Measurements from ENCODE around the gene SLTM.
A peak's percentile ranks its signal among the peaks of the same experiment; 100 is the strongest.
"Not testable (repeated sequence)": the region's sequence is repeated elsewhere in the genome, so short reads cannot be mapped to it uniquely, and the experiment has no call there.

The SLTM gene

GRCh38 chr15:58867926-58868325 is 65.6 kb downstream of the SLTM start:
- no peak overlapping the region for H3K27ac Mint-ChIP-seq

GRCh38 chr15:58865425-58865880 is 68.0 kb downstream of the SLTM start:
- peaks cover 15% of the 10 kb centered on the region for H3K27me3 Mint-ChIP-seq
- peak; percentile 20 for ATAC-seq
- no peak overlapping the region for H3K27ac Mint-ChIP-seq
- peak overlapping the region in 1 of 2 donors; percentile 66 for H3K4me3 Mint-ChIP-seq
- peaks cover 23% of the 10 kb centered on the region for H3K4me1 Mint-ChIP-seq
- no peaks in the 10 kb centered on the region for H3K9me3 Mint-ChIP-seq
- DNase-seq = no peak

More at GRCh38 chr15:58867926-58868325, 65.6 kb downstream of the SLTM start:
- Mint-ChIP-seq H3K4me1 (peaks cover 12% of the 10 kb centered on the region), H3K4me3 (no peak overlapping the region), H3K9me3 (no peaks in the 10 kb centered on the region), H3K27me3 (peaks cover 15% of the 10 kb centered on the region)
- ATAC-seq (no peak), DNase-seq (no peak)

- ATAC-seq (peak; percentile 64), DNase-seq (peak in 1 of 2 donors; percentile 9)
- H3K27me3 Mint-ChIP-seq = peaks cover 15% of the 10 kb centered on the region
- H3K9me3 Mint-ChIP-seq = no peaks in the 10 kb centered on the region
- H3K4me3 Mint-ChIP-seq = peak overlapping the region in 1 of 2 donors; percentile 66
- H3K4me1 Mint-ChIP-seq = peaks cover 23% of the 10 kb centered on the region
- no peak overlapping the region for H3K27ac Mint-ChIP-seq
These were observed 68.7 kb downstream of the SLTM start for GRCh38 chr15:58864602-58865424.

DNA sequence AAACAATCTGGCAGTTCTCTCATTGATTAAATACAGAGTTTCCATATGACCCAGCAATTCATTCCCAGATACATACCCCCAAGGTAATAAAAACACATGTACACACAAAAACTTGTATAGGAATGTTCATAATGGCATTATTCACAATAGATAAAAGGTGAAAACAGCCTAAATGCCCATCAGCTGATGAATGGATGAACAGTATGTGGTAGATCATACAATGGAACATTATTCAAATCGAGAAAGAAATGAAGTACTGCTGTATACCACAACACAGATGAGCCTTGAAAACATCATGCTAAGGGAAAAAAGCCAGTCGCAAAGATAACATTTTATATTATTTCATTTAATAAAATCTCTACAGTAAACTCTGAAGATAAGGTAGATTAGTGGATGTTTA is 71.2 kb downstream of the SLTM start:
- Mint-ChIP-seq H3K4me3 (no peak overlapping the region), H3K27ac (no peak overlapping the region)

GRCh38 chr15:58856621-58857020 is 76.9 kb downstream of the SLTM start:
- not testable (repeated sequence) for H3K9me3 Mint-ChIP-seq, ATAC-seq, DNase-seq, H3K27me3 Mint-ChIP-seq, H3K27ac Mint-ChIP-seq, H3K4me1 Mint-ChIP-seq, H3K4me3 Mint-ChIP-seq

More for the DNA sequence above, 71.2 kb downstream of the SLTM start:
- peaks cover 15% of the 10 kb centered on the region for H3K27me3 Mint-ChIP-seq
- peaks cover 23% of the 10 kb centered on the region for H3K4me1 Mint-ChIP-seq
- no peak for ATAC-seq
- no peak for DNase-seq
- no peaks in the 10 kb centered on the region for H3K9me3 Mint-ChIP-seq

GRCh38 chr15:58856086-58856485 is 77.4 kb downstream of the SLTM start:
- DNase-seq (no peak), ATAC-seq (no peak)
- no peak overlapping the region for H3K4me3 Mint-ChIP-seq
- no peak overlapping the region for H3K27ac Mint-ChIP-seq
- no peaks in the 10 kb centered on the region for H3K4me1 Mint-ChIP-seq
- H3K27me3 Mint-ChIP-seq = no peaks in the 10 kb centered on the region
- no peaks in the 10 kb centered on the region for H3K9me3 Mint-ChIP-seq

DNA sequence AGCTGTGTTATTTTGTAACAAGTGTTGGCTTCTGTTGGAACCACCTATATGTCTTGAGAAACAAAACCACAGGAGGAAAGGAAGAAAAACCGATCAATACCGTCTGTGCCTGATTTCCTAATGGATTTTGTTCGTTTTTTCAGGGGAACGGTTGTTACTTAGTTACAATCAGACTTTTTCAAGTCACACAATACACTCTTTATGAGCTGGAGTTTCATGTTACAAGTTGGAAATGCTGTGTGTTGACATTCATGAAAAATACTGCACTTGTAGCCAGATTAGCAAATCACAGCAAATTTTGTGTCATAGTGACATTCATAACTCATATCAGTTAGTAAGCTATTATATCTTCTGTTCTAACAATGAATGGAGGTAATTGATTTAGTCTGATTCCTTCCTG is 78.9 kb downstream of the SLTM start:
- no peaks in the 10 kb centered on the region for H3K27me3 Mint-ChIP-seq
- ATAC-seq = no peak
- no peaks in the 10 kb centered on the region for H3K9me3 Mint-ChIP-seq
- H3K27ac Mint-ChIP-seq = no peak overlapping the region
- no peak for DNase-seq
- no peaks in the 10 kb centered on the region for H3K4me1 Mint-ChIP-seq
- no peak overlapping the region for H3K4me3 Mint-ChIP-seq

DNA sequence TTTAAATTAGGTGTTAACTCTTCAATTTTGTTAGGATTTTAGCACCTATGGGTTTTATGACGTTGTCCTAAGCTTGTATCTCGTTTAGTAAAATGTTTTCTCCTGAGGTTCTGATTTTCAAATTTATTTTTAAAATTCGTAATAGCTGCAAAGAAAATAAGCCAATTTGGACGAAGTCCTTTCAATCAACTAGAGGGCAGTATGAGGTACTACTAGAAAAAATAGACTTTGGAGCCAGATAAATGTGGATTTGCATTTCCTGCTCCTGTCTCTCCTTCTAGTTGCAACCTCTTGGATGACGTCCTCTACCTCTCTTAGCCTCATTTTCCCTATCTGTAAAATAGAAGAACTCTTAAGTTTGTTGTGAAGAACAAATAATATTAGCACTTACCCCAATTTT is 81.1 kb downstream of the SLTM start:
- Mint-ChIP-seq H3K27me3 (no peaks in the 10 kb centered on the region), H3K9me3 (no peaks in the 10 kb centered on the region), H3K4me1 (no peaks in the 10 kb centered on the region), H3K27ac (no peak overlapping the region), H3K4me3 (no peak overlapping the region)
- DNase-seq (no peak), ATAC-seq (no peak)

GRCh38 chr15:58851205-58851604 is 82.3 kb downstream of the SLTM start:
- not testable (repeated sequence) for H3K4me1 Mint-ChIP-seq, H3K27me3 Mint-ChIP-seq, H3K9me3 Mint-ChIP-seq, DNase-seq, H3K27ac Mint-ChIP-seq, ATAC-seq, H3K4me3 Mint-ChIP-seq

DNA sequence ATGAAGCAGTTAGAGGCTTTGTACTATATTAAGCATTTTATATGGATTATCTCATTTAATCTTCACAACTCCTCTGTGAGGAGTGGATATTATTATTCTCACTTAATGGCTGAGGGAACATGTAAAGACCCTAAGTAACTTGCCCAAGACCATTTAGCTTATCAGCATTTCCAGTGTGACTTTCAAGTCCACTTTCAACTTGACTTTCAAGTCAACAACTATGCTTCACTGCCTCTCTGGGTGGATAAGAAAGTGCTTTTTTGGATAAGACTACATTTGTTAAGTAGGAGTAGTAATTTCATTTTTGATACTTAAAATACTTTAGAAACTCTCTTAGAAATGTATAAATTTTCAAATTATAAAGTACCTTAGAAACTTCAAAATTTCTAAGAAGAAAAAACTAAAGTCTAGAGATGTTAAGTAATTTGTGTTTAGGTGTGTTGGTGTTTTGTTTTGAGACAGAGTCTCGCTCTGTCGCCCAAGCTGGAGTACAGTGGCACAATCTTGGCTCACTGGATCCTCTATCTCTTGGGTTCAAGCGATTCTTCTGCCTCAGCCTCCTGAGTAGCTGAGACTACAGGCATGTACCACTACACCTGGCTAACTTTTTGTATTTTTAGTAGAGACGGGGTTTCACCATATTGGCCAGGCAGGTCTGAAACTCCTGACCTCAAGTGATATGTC is 90.6 kb downstream of the SLTM start:
- Mint-ChIP-seq H3K27me3 (no peaks in the 10 kb centered on the region), H3K4me1 (no peaks in the 10 kb centered on the region), H3K9me3 (no peaks in the 10 kb centered on the region), H3K27ac (no peak overlapping the region), H3K4me3 (no peak overlapping the region)
- ATAC-seq = no peak
- DNase-seq = no peak

GRCh38 chr15:58840048-58840447 is 93.4 kb downstream of the SLTM start:
- Mint-ChIP-seq H3K27ac (no peak overlapping the region), H3K9me3 (no peaks in the 10 kb centered on the region), H3K4me1 (no peaks in the 10 kb centered on the region), H3K4me3 (no peak overlapping the region), H3K27me3 (no peaks in the 10 kb centered on the region)
- DNase-seq (no peak), ATAC-seq (no peak)

DNA sequence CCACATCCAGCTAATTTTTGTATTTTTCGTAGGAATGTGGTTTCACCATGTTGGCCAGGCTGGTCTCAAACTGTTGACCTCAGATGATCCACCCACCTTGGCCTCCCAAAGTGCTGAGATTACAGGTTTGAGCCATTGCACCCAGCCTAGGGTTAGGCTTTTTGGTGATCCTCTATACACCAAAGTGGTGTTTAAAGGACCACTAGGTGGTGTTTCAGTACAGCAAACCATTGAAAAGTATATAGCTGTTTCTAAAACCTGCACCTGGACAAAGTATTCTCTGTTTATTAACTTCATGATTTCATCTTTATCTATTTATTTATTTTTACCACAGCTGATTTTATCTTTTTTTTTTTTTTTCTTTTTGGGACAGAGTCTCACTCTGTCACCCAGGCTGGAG is 94.0 kb downstream of the SLTM start:
- Mint-ChIP-seq H3K4me3 (no peak overlapping the region), H3K27me3 (no peaks in the 10 kb centered on the region), H3K4me1 (no peaks in the 10 kb centered on the region), H3K27ac (no peak overlapping the region), H3K9me3 (no peaks in the 10 kb centered on the region)
- DNase-seq (no peak), ATAC-seq (no peak)

DNA sequence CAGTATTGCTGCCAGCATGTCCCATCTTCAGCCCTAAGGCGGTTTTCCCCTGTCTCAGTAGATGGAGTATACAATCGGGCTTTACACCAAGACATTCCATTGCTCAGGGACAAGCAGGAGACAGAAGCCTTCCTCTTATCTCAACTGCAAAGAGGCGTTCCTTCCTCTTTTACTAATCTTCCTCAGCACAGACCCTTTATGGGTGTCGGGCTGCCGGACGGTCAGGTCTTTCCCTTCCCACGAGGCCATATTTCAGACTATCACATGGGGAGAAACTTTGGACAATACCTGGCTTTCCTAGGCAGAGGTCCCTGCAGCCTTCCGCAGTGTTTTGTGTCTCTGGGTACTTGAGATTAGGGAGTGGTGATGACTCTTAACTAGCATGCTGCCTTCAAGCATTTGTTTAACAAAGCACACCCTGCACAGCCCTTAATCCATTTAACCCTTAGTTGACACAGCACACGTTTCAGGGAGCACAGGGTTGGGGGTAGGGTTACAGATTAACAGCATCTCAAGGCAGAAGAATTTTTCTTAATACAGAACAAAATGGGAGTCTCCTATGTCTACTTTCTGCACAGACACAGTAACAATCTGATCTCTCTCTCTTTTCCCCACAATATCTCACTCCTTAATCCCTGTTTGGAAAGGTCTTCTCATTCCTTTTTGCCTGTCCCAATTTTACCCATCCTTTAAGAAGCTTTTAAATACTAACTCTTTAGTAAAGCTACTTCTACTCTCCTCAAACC is 99.6 kb downstream of the SLTM start:
- H3K27ac Mint-ChIP-seq, DNase-seq, H3K4me1 Mint-ChIP-seq, ATAC-seq, H3K4me3 Mint-ChIP-seq, H3K9me3 Mint-ChIP-seq, H3K27me3 Mint-ChIP-seq: not testable (repeated sequence)

DNA sequence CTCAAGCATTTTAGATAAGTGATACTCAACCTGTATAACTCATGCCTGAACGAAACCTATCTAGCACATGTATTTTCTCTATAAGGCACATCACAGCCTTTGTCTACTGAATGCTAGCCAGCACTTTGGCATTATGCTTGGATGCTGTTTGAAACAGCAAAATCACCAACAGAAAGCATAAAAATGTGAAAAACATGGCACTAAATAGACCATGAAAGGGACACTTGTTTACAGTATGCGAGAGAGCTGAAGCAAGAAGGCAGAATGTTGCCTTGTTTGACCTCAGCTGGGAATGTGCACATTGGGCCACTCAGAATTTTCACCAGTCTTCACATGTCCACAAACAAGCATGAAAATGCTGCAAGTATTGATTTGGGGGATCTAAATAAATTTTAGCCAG is 102.9 kb downstream of the SLTM start:
- no peaks in the 10 kb centered on the region for H3K27me3 Mint-ChIP-seq
- no peaks in the 10 kb centered on the region for H3K9me3 Mint-ChIP-seq
- no peak for DNase-seq
- ATAC-seq = no peak
- H3K4me1 Mint-ChIP-seq = no peaks in the 10 kb centered on the region
- H3K4me3 Mint-ChIP-seq = no peak overlapping the region
- no peak overlapping the region for H3K27ac Mint-ChIP-seq
